Erythroblast (primary cell): ENCODE measurements around the gene TOGARAM2.

Source experiments
- GATA1 ChIP-seq: IDR thresholded peaks from 2 replicates; pipeline ENCODE4 v1.6.1; 2011; ENCODE audit warnings: low read depth, mild to moderate bottlenecking, control low read depth, low read length, moderate library complexity
- POLR2A ChIP-seq: IDR thresholded peaks from 2 replicates; pipeline ENCODE4 v1.6.1; 2011; ENCODE audit warnings: mild to moderate bottlenecking, low read length

- no peak for TF ChIP-seq POLR2A
- TF ChIP-seq GATA1, result no peak
Observed at GRCh38 chr2:29021886-29022285, 40.8 kb downstream of the TOGARAM2 start.
